HCT116 (cell line): ENCODE measurements around the gene KCNK5. TPM values are rescaled to one million over a fixed set of nuclear protein-coding genes. Genes with fewer than 3 reads are reported as not detected.

Experiments
- ATAC-seq: fragments of 200-7000 bp; cut with Tn5 transposase; 2 replicates; pipeline ENCODE4 v1.9.1; 2020; ENCODE audit warnings: mild to moderate bottlenecking, moderate library complexity
- BruUV-seq: library from RNA; stranded (reverse); fragments of 400-500 nt; replicated peaks from 2 replicates; lab custom pipeline; 2021; lab: Mats Ljungman, UMichigan
- CTCF ChIA-PET: fragments of 300-600 bp; sonication (Branson Sonifier 250); formaldehyde crosslinking; loops from one replicate; lab custom pipeline; 2021; ENCODE audit warnings: antibody characterized with exemption; lab: Charles Lee
- POLR2A ChIA-PET: fragments of 300-600, 350-600 bp; sonication (Branson Sonifier 250); formaldehyde crosslinking; loops from one replicate; lab custom pipeline; 2021; ENCODE audit warnings: antibody characterized with exemption; lab: Charles Lee
- RAD21 ChIA-PET, 2 experiments: fragments of 300-600 bp; sonication (Branson Sonifier 250); formaldehyde crosslinking; loops; one replicate each; lab custom pipeline; 2023; ENCODE audit warnings: low total read pairs in 2 of 2; ENCODE audit not compliant: uncharacterized antibody in 2 of 2, unreplicated experiment in 2 of 2, low non-redundant PET in 1 of 2; lab: Charles Lee
- DNase-seq: peaks from one replicate; pipeline ENCODE4 v3.0.0-alpha.2; 2010; ENCODE audit warnings: low read depth, low spot score
- H2AFZ ChIP-seq: fragments of 200-600 bp; shearing (Covaris generic), sonication (generic); 2 replicates; pipeline ENCODE4 v1.6.1; 2017; ENCODE audit warnings: low read depth, mixed run types, mixed read lengths, antibody characterized with exemption, low read length; ENCODE audit not compliant: poor library complexity, severe bottlenecking
- H3K27ac ChIP-seq: 2 replicates; pipeline ENCODE4 v1.5.1; 2012; ENCODE audit warnings: low read depth, low read length
- H3K27me3 ChIP-seq: fragments of 200-600 bp; sonication (generic); 2 replicates; pipeline ENCODE4 v1.6.1; 2016; ENCODE audit warnings: mixed run types, low read length, mixed read lengths; ENCODE audit not compliant: insufficient read depth
- H3K36me3 ChIP-seq, 2 experiments: fragments of 200-500 bp in 1 of 2; fragments of 200-600 bp in 1 of 2; sonication (Bioruptor generic) in 1 of 2; sonication (generic) in 1 of 2; 2 replicates each; pipeline versions ENCODE4 v1.5.1 to v1.6.1; 2014 to 2016; ENCODE audit warnings: low read length in 2 of 2, inconsistent platforms in 1 of 2, mixed read lengths in 1 of 2, mixed run types in 1 of 2; ENCODE audit not compliant: insufficient read depth in 2 of 2, control insufficient read depth in 1 of 2
- H3K4me1 ChIP-seq, 2 experiments: fragments of 200-600 bp in 1 of 2; sonication (generic) in 1 of 2; 2 replicates each; pipeline versions ENCODE4 v1.5.1 to v1.6.1; 2012 to 2017; ENCODE audit warnings: low read length in 2 of 2, inconsistent platforms in 1 of 2, mild to moderate bottlenecking in 1 of 2, mixed read lengths in 1 of 2, mixed run types in 1 of 2, moderate library complexity in 1 of 2; ENCODE audit not compliant: insufficient read depth in 2 of 2, control insufficient read depth in 1 of 2
- H3K4me2 ChIP-seq: fragments of 200-600 bp; sonication (generic); 2 replicates; pipeline ENCODE4 v1.6.1; 2017; ENCODE audit warnings: mixed run types, low read length, mixed read lengths
- H3K4me3 ChIP-seq, 2 experiments: fragments of 200-600 bp in 1 of 2; sonication (generic) in 1 of 2; replicated peaks in 1 of 2; 2 replicates each; pipeline ENCODE4 v1.5.1; 2011 to 2016; ENCODE audit warnings: low read length in 2 of 2, control low read depth in 1 of 2, low read depth in 1 of 2, mild to moderate bottlenecking in 1 of 2, mixed read lengths in 1 of 2, mixed run types in 1 of 2
- H3K79me2 ChIP-seq: fragments of 200-600 bp; sonication (generic); 2 replicates; pipeline ENCODE4 v1.6.1; 2017; ENCODE audit warnings: mild to moderate bottlenecking, mixed run types, low read length, moderate library complexity, mixed read lengths; ENCODE audit not compliant: insufficient read depth
- H3K9ac ChIP-seq: fragments of 200-600 bp; sonication (generic); 2 replicates; pipeline ENCODE4 v1.6.1; 2016; ENCODE audit warnings: low read length, mixed read lengths
- H3K9me2 ChIP-seq: fragments of 200-600 bp; sonication (generic), shearing (Covaris generic); 2 replicates; pipeline ENCODE4 v1.6.1; 2017; ENCODE audit warnings: mixed run types, mild to moderate bottlenecking, moderate library complexity; ENCODE audit not compliant: insufficient read depth
- H3K9me3 ChIP-seq, 2 experiments: fragments of 200-500 bp in 1 of 2; fragments of 200-600 bp in 1 of 2; sonication (Bioruptor generic) in 1 of 2; sonication (generic) in 1 of 2; 2 replicates each; pipeline ENCODE4 v1.6.1; 2014 to 2017; ENCODE audit warnings: low read length in 2 of 2, mixed read lengths in 2 of 2, inconsistent platforms in 1 of 2, low read depth in 1 of 2, mild to moderate bottlenecking in 1 of 2, mixed run types in 1 of 2, moderate library complexity in 1 of 2; ENCODE audit not compliant: control insufficient read depth in 1 of 2, insufficient read depth in 1 of 2
- H4K20me1 ChIP-seq: fragments of 200-600 bp; sonication (generic), shearing (Covaris generic); 2 replicates; pipeline ENCODE4 v1.6.1; 2017; ENCODE audit warnings: mixed run types, mild to moderate bottlenecking, moderate library complexity; ENCODE audit not compliant: insufficient read depth
- ATF3 ChIP-seq: IDR thresholded peaks from 2 replicates; pipeline ENCODE4 v1.6.1; 2012
- EGR1 ChIP-seq: IDR thresholded peaks from 2 replicates; pipeline ENCODE4 v1.6.1; 2012; ENCODE audit warnings: low read depth
- ELF1 ChIP-seq: IDR thresholded peaks from 2 replicates; pipeline ENCODE4 v1.6.1; 2012; ENCODE audit warnings: low read depth, borderline replicate concordance
- EZH2 ChIP-seq: fragments of 200-600 bp; sonication (generic); IDR thresholded peaks from 2 replicates; pipeline ENCODE4 v1.6.1; 2017; ENCODE audit warnings: antibody characterized with exemption, mixed run types
- POLR2A ChIP-seq: IDR thresholded peaks from 2 replicates; pipeline ENCODE4 v1.7.0; 2011; ENCODE audit warnings: borderline replicate concordance; ENCODE audit not compliant: insufficient read depth, insufficient read length; ENCODE audit errors: extremely low read depth
- RAD21 ChIP-seq: IDR thresholded peaks from 2 replicates; pipeline ENCODE4 v1.6.1; 2012; ENCODE audit warnings: low read depth, mild to moderate bottlenecking
- REST ChIP-seq: IDR thresholded peaks from 2 replicates; pipeline ENCODE4 v1.6.1; 2012; ENCODE audit warnings: low read depth
- SRF ChIP-seq: IDR thresholded peaks from 2 replicates; pipeline ENCODE4 v1.6.1; 2012; ENCODE audit warnings: low read depth
- TCF7L2 ChIP-seq: IDR thresholded peaks from 2 replicates; pipeline ENCODE4 v1.7.0; 2011; ENCODE audit warnings: borderline replicate concordance, inconsistent platforms; ENCODE audit not compliant: insufficient read depth, insufficient read length; ENCODE audit errors: extremely low read depth
- ZFX ChIP-seq: fragments of 450-650 bp; IDR thresholded peaks from 2 replicates; pipeline ENCODE4 v1.6.1; 2017
- intact Hi-C: fragments of 100-400 bp; cut with micrococcal nuclease; formaldehyde crosslinking; loops from 2 replicates; pipeline ENCODE4 v1.10.0; 2022
- total RNA-seq: library from RNA; stranded (reverse); gene quantifications from one replicate; pipeline ENCODE4 v1.2.1, GENCODE V29; 2021; ENCODE audit not compliant: unreplicated experiment
- TF ChIP-seq, protein P1 (sequence below), 3 experiments: fragments of 200-600 bp in 1 of 3; sonication (generic) in 1 of 3; IDR thresholded peaks in 2 of 3; conservative IDR thresholded peaks in 1 of 3; 2 replicates each; pipeline ENCODE4 v1.5.1; 2012 to 2017; ENCODE audit warnings: low read depth in 2 of 3, low read length in 2 of 3, antibody characterized with exemption in 1 of 3, borderline replicate concordance in 1 of 3, control low read depth in 1 of 3, mild to moderate bottlenecking in 1 of 3, mixed read lengths in 1 of 3, mixed run types in 1 of 3, moderate library complexity in 1 of 3; ENCODE audit not compliant: insufficient read depth in 1 of 3

KCNK5 gene
- total RNA-seq, 1 experiment from 2014 or later = 9.5 TPM

GRCh38 chr6:39273406-39273821, 44.1 kb upstream of the KCNK5 start:
- intact Hi-C loops = no loop called here
- POLR2A ChIA-PET = no interaction called here
- ATAC-seq (no peak), DNase-seq (no peak)
- H3K27ac ChIP-seq = no peak overlapping the region
- H3K36me3 ChIP-seq = no peaks in the 10 kb centered on the region
- TF ChIP-seq SRF (no peak), ELF1 (no peak), TCF7L2 (no peak), EGR1 (no peak), EZH2 (no peak)
- CTCF ChIA-PET = no interaction called here
- H3K9me2 ChIP-seq = no peaks in the 10 kb centered on the region
- no peak overlapping the region for H3K4me2 ChIP-seq
- H4K20me1 ChIP-seq = no peaks in the 10 kb centered on the region
- H3K4me1 ChIP-seq = peaks cover 0 to 10% of the 10 kb centered on the region in 2 experiments; a peak in 1 of 4 replicates
- RAD21 ChIA-PET = no interaction called here
- H3K4me3 ChIP-seq = no peak overlapping the region
- no peaks in the 10 kb centered on the region for H3K79me2 ChIP-seq
- no TSS peak for BruUV-seq
- no peaks in the 10 kb centered on the region for H3K9me3 ChIP-seq
- no peaks in the 10 kb centered on the region for H3K27me3 ChIP-seq
- H3K9ac ChIP-seq = no peak overlapping the region
- H2AFZ ChIP-seq = no peak overlapping the region

- ChIA-PET RAD21 (no interaction called here), CTCF (no interaction called here), POLR2A (no interaction called here)
- Histone ChIP-seq H3K4me3 (no peak overlapping the region), H3K4me2 (no peak overlapping the region), H3K27me3 (no peaks in the 10 kb centered on the region), H3K27ac (no peak overlapping the region), H2AFZ (no peak overlapping the region), H3K9me3 (no peaks in the 10 kb centered on the region), H3K9ac (no peak overlapping the region), H3K9me2 (no peaks in the 10 kb centered on the region), H3K4me1 (no peaks in the 10 kb centered on the region), H3K36me3 (no peaks in the 10 kb centered on the region), H3K79me2 (no peaks in the 10 kb centered on the region), H4K20me1 (no peaks in the 10 kb centered on the region)
- no peak for ATAC-seq
- no peak for DNase-seq
- no peak for TF ChIP-seq RAD21
- TF ChIP-seq REST = no peak
- TF ChIP-seq ZFX = no peak
- TF ChIP-seq ATF3 = no peak
- no peak for TF ChIP-seq POLR2A
- no peak for TF ChIP-seq ELF1
- TF ChIP-seq, protein P1, sequence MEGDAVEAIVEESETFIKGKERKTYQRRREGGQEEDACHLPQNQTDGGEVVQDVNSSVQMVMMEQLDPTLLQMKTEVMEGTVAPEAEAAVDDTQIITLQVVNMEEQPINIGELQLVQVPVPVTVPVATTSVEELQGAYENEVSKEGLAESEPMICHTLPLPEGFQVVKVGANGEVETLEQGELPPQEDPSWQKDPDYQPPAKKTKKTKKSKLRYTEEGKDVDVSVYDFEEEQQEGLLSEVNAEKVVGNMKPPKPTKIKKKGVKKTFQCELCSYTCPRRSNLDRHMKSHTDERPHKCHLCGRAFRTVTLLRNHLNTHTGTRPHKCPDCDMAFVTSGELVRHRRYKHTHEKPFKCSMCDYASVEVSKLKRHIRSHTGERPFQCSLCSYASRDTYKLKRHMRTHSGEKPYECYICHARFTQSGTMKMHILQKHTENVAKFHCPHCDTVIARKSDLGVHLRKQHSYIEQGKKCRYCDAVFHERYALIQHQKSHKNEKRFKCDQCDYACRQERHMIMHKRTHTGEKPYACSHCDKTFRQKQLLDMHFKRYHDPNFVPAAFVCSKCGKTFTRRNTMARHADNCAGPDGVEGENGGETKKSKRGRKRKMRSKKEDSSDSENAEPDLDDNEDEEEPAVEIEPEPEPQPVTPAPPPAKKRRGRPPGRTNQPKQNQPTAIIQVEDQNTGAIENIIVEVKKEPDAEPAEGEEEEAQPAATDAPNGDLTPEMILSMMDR (IDR thresholded peaks at IDR 0.05 in 2 of 3, conservative IDR thresholded peaks at IDR 0.05 in 1 of 3; ENCODE audit: borderline replicate concordance in 1 of 3, insufficient read depth in 1 of 3, low read depth in 2 of 3, low read length in 2 of 3) = no peak
- TF ChIP-seq TCF7L2 = no peak
- no TSS peak for BruUV-seq
- intact Hi-C loops = no loop called here
Measured at GRCh38 chr6:39269961-39270360, 40.7 kb upstream of the KCNK5 start.
